IPS-15b (cell line): ENCODE data around the gene STAT5B.
"Not testable (repeated sequence)": the region's sequence is repeated elsewhere in the genome, so short reads cannot be mapped to it uniquely, and the experiment has no call there.

ENCODE experiments used
- H3K27me3 ChIP-seq: one replicate; pipeline ENCODE4 v1.6.1; 2013; ENCODE audit warnings: low read length; ENCODE audit not compliant: control insufficient read depth, insufficient read depth
- H3K36me3 ChIP-seq: one replicate; pipeline ENCODE4 v1.6.1; 2013; ENCODE audit warnings: low read length; ENCODE audit not compliant: control insufficient read depth, insufficient read depth
- H3K4me1 ChIP-seq: one replicate; pipeline ENCODE4 v1.6.1; 2013; ENCODE audit warnings: mild to moderate bottlenecking, low read length; ENCODE audit not compliant: control insufficient read depth, insufficient read depth
- H3K4me3 ChIP-seq: one replicate; pipeline ENCODE4 v1.5.1; 2013; ENCODE audit warnings: low read depth, low read length
- H3K9ac ChIP-seq: one replicate; pipeline ENCODE4 v1.6.1; 2013; ENCODE audit warnings: low read depth, mild to moderate bottlenecking, low read length
- H3K9me3 ChIP-seq: one replicate; pipeline ENCODE4 v1.6.1; 2013; ENCODE audit warnings: mild to moderate bottlenecking, low read length; ENCODE audit not compliant: control insufficient read depth, insufficient read depth

The STAT5B gene

GRCh38 chr17:42276359-42276608 lies at the start of gene STAT5B:
Gene STAT5B (minus strand): TSS chr17:42276391. CDS start chr17:42232127, 44,264 bp downstream.
- peak within 1 kb of the TSS; percentile 70 for H3K9ac ChIP-seq
- H3K36me3 ChIP-seq, result no peaks in the 10 kb centered on the region
- no peaks in the 10 kb centered on the region for H3K9me3 ChIP-seq
- peak within 1 kb of the TSS; percentile 72 for H3K4me3 ChIP-seq
- no peaks in the 10 kb centered on the region for H3K27me3 ChIP-seq
- peaks cover 31% of the 10 kb centered on the region for H3K4me1 ChIP-seq

- Histone ChIP-seq H3K9ac (no peak overlapping the region), H3K9me3 (no peaks in the 10 kb centered on the region), H3K4me1 (peaks cover 16% of the 10 kb centered on the region), H3K4me3 (no peak overlapping the region), H3K27me3 (no peaks in the 10 kb centered on the region), H3K36me3 (peaks cover 11% of the 10 kb centered on the region)
Measured at GRCh38 chr17:42325026-42325425, 48.8 kb upstream of the STAT5B start.

- H3K9me3 ChIP-seq, result no peaks in the 10 kb centered on the region
- no peak overlapping the region for H3K9ac ChIP-seq
- H3K36me3 ChIP-seq, result peaks cover 17% of the 10 kb centered on the region
- H3K27me3 ChIP-seq, result no peaks in the 10 kb centered on the region
- H3K4me1 ChIP-seq, result peaks cover 5% of the 10 kb centered on the region
- H3K4me3 ChIP-seq, result no peak overlapping the region
Measured at GRCh38 chr17:42323268-42323773, 47.1 kb upstream of the STAT5B start.

- Histone ChIP-seq H3K9ac (no peak overlapping the region), H3K36me3 (peaks cover 17% of the 10 kb centered on the region), H3K4me3 (no peak overlapping the region), H3K4me1 (peaks cover 5% of the 10 kb centered on the region), H3K9me3 (no peaks in the 10 kb centered on the region), H3K27me3 (no peaks in the 10 kb centered on the region)
Measured at GRCh38 chr17:42322382-42323267, 46.4 kb upstream of the STAT5B start.

- H3K36me3 ChIP-seq, result peaks cover 22% of the 10 kb centered on the region
- H3K4me1 ChIP-seq, result peaks cover 5% of the 10 kb centered on the region
- no peaks in the 10 kb centered on the region for H3K9me3 ChIP-seq
- H3K9ac ChIP-seq, result no peak overlapping the region
- no peaks in the 10 kb centered on the region for H3K27me3 ChIP-seq
- H3K4me3 ChIP-seq, result no peak overlapping the region
Measured at GRCh38 chr17:42321555-42321954, 45.4 kb upstream of the STAT5B start.

GRCh38 chr17:42317967-42318366 lies 41.8 kb upstream of the STAT5B start:
- H3K36me3 ChIP-seq, result peaks cover 21% of the 10 kb centered on the region
- H3K4me1 ChIP-seq, result not testable (repeated sequence)

GRCh38 chr17:42317266-42317845 lies 41.2 kb upstream of the STAT5B start:
- H3K27me3 ChIP-seq, result no peaks in the 10 kb centered on the region
- peaks cover 2% of the 10 kb centered on the region for H3K4me1 ChIP-seq
- peaks cover 20% of the 10 kb centered on the region for H3K36me3 ChIP-seq
- no peaks in the 10 kb centered on the region for H3K9me3 ChIP-seq
- no peak overlapping the region for H3K4me3 ChIP-seq
- H3K9ac ChIP-seq, result no peak overlapping the region

More at GRCh38 chr17:42317967-42318366, 41.8 kb upstream of the STAT5B start:
- not testable (repeated sequence) for H3K4me3 ChIP-seq, H3K9me3 ChIP-seq, H3K27me3 ChIP-seq, H3K9ac ChIP-seq

- no peak overlapping the region for H3K9ac ChIP-seq
- H3K9me3 ChIP-seq, result no peaks in the 10 kb centered on the region
- H3K27me3 ChIP-seq, result no peaks in the 10 kb centered on the region
- H3K4me1 ChIP-seq, result peaks cover 3% of the 10 kb centered on the region
- H3K4me3 ChIP-seq, result no peak overlapping the region
- H3K36me3 ChIP-seq, result peaks cover 20% of the 10 kb centered on the region
Measured at GRCh38 chr17:42316755-42317154, 40.6 kb upstream of the STAT5B start.

- H3K9me3 ChIP-seq, result no peaks in the 10 kb centered on the region
Measured at GRCh38 chr17:42315402-42316156, 39.4 kb upstream of the STAT5B start.

GRCh38 chr17:42313773-42314566 lies 37.8 kb upstream of the STAT5B start:
- H3K4me3 ChIP-seq, result no peak overlapping the region
- no peaks in the 10 kb centered on the region for H3K27me3 ChIP-seq
- H3K9ac ChIP-seq, result no peak overlapping the region
- H3K36me3 ChIP-seq, result peaks cover 11% of the 10 kb centered on the region
- peaks cover 11% of the 10 kb centered on the region for H3K4me1 ChIP-seq
- no peaks in the 10 kb centered on the region for H3K9me3 ChIP-seq

More at GRCh38 chr17:42315402-42316156, 39.4 kb upstream of the STAT5B start:
- H3K36me3 ChIP-seq, result peaks cover 20% of the 10 kb centered on the region
- H3K27me3 ChIP-seq, result no peaks in the 10 kb centered on the region
- peaks cover 11% of the 10 kb centered on the region for H3K4me1 ChIP-seq
- no peak overlapping the region for H3K4me3 ChIP-seq
- H3K9ac ChIP-seq, result no peak overlapping the region

GRCh38 chr17:42313389-42313772 lies 37.2 kb upstream of the STAT5B start:
- peaks cover 11% of the 10 kb centered on the region for H3K36me3 ChIP-seq
- H3K4me1 ChIP-seq, result peaks cover 11% of the 10 kb centered on the region
- no peak overlapping the region for H3K9ac ChIP-seq
- no peaks in the 10 kb centered on the region for H3K27me3 ChIP-seq
- H3K4me3 ChIP-seq, result no peak overlapping the region
- no peaks in the 10 kb centered on the region for H3K9me3 ChIP-seq
